ENCODE data around the gene NR1D2. TPM values are rescaled to one million over a fixed set of nuclear protein-coding genes. Genes with fewer than 3 reads are reported as not detected.

Gene NR1D2
- total RNA-seq, 1 experiment from 2014 or later, result 24.0 TPM

DNA sequence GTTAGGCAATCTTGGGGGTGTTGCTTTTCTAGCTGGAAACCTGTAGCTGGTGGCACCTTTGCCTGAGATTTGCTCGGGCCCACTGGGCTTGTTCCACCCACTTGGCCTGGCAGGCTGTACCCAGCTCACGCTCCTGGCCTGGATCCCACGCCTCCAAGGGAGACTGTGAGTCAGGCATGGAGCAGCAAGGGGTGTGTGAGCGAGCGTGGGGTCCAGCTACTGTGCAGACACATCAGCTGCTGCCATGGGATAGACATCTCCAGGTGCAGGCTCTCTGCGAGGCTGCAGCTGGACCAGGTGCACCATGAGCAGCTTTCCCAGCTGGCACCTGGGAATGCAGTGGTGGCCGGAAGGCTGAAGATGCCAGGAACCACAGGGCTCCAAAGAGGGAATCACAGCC, 36.0 kb downstream of the NR1D2 start:
- Mint-ChIP-seq H3K27ac (no peak overlapping the region), H3K4me1 (peaks cover 0 to 5% of the 10 kb centered on the region in 2 experiments; a peak in 1 of 4 replicates), H3K9me3 (peaks cover 0 to 3% of the 10 kb centered on the region in 2 experiments; a peak in 1 of 5 replicates), H3K36me3 (ENCODE audit: insufficient read depth in 1 of 3, low read depth in 3 of 3) (peaks cover 10 to 28% (median 26%) of the 10 kb centered on the region in 3 experiments; a peak in 6 of 7 replicates), H3K27me3 (ENCODE audit: low read depth) (no peaks in the 10 kb centered on the region), H3K4me3 (no peak overlapping the region)
- Histone ChIP-seq H3K14ac (ENCODE audit: insufficient read depth, low read length) (no peak overlapping the region), H3K4me2 (ENCODE audit: insufficient read depth, insufficient read length, low read length) (no peak overlapping the region), H2AK5ac (ENCODE audit: insufficient read length, low read length) (no peak overlapping the region), H3K23ac (ENCODE audit: insufficient read length, low read depth, low read length) (no peak overlapping the region), H2BK12ac (ENCODE audit: insufficient read length, low read depth, low read length) (no peak overlapping the region), H3K4ac (ENCODE audit: low read depth, low read length) (no peak overlapping the region), H3K9ac (ENCODE audit: extremely low read depth, insufficient read length, low read length) (no peak overlapping the region), H3K9me3 (ENCODE audit: control insufficient read depth, low read depth, low read length) (no peaks in the 10 kb centered on the region), H2AFZ (ENCODE audit: low read length) (no peak overlapping the region), H4K5ac (ENCODE audit: insufficient read length, low read depth, low read length) (no peak overlapping the region), H3K4me1 (ENCODE audit: insufficient read depth, low read length) (no peaks in the 10 kb centered on the region), H3K27me3 (ENCODE audit: insufficient read depth, low read length) (no peaks in the 10 kb centered on the region), H4K20me1 (ENCODE audit: control insufficient read depth, insufficient read depth, insufficient read length) (no peaks in the 10 kb centered on the region), H3K27ac (ENCODE audit: insufficient read length, low read depth, low read length) (no peak overlapping the region), H2BK120ac (ENCODE audit: low read depth, low read length, poor library complexity, severe bottlenecking) (no peak overlapping the region), H2BK15ac (ENCODE audit: low read depth, low read length) (no peak overlapping the region), H3K18ac (ENCODE audit: insufficient read length, low read depth, low read length) (no peak overlapping the region), H3T11ph (ENCODE audit: low read length) (no peak overlapping the region), H3K23me2 (ENCODE audit: insufficient read length, low read depth, low read length, poor library complexity, severe bottlenecking) (no peaks in the 10 kb centered on the region), H3K79me2 (ENCODE audit: insufficient read depth, low read length) (no peaks in the 10 kb centered on the region), H2BK20ac (ENCODE audit: low read depth, low read length, poor library complexity, severe bottlenecking) (no peak overlapping the region), H2BK5ac (ENCODE audit: insufficient read length, low read length) (no peak overlapping the region), H3K79me1 (ENCODE audit: insufficient read depth, low read depth, low read length, poor library complexity, severe bottlenecking) (no peaks in the 10 kb centered on the region), H4K8ac (replicated peaks; ENCODE audit: insufficient read length, low read depth, low read length) (no peak overlapping the region), H3K56ac (ENCODE audit: insufficient read length, low read depth, low read length) (no peak overlapping the region), H4K91ac (ENCODE audit: insufficient read length, low read depth, low read length) (no peak overlapping the region)
- WGBS (ENCODE audit: extremely low coverage, insufficient read length, low lambda C conversion rate), result no CpG with 5 or more reads among the region's 7 CpGs
- TF ChIP-seq CTCF (conservative IDR thresholded peaks at IDR 0.05), result no peak
- DNase-seq, result no peak
